NCI-H1092 (cell line): Measurements from ENCODE around the gene BMP2K.

Experiments used
- DNase-seq: peaks from one replicate; lab custom pipeline; 2025; lab: John Stamatoyannopoulos, UW

The BMP2K gene

GRCh38 chr4:78764498-78764961 lies 11.6 kb upstream of the BMP2K start:
- no peak for DNase-seq

- DNase-seq: no peak
Measured at GRCh38 chr4:78765432-78766006, 10.6 kb upstream of the BMP2K start.

- no peak for DNase-seq
Measured at GRCh38 chr4:78766026-78766425, 10.1 kb upstream of the BMP2K start.

- no peak for DNase-seq
Measured at GRCh38 chr4:78766650-78767049, 9.5 kb upstream of the BMP2K start.

DNA sequence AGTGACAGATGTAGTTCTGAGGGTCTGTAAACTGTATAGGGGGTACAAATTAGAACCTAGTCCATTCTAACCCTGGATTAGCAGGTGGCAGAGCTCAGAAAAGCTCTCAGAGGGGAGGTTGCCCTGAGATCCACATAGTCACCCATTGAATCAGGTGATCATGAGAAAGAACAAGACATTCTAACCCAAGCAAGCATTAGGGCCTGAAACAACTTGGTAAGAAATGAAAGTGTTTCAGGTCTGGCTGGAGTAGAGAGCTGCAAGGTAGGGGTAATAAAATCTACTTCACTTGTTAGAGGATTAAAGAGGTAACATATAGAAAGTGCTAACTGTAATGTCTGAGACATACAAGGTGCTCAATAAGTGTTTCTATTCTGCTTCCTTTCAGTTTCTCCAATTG lies 8.8 kb upstream of the BMP2K start:
- no peak for DNase-seq

DNA sequence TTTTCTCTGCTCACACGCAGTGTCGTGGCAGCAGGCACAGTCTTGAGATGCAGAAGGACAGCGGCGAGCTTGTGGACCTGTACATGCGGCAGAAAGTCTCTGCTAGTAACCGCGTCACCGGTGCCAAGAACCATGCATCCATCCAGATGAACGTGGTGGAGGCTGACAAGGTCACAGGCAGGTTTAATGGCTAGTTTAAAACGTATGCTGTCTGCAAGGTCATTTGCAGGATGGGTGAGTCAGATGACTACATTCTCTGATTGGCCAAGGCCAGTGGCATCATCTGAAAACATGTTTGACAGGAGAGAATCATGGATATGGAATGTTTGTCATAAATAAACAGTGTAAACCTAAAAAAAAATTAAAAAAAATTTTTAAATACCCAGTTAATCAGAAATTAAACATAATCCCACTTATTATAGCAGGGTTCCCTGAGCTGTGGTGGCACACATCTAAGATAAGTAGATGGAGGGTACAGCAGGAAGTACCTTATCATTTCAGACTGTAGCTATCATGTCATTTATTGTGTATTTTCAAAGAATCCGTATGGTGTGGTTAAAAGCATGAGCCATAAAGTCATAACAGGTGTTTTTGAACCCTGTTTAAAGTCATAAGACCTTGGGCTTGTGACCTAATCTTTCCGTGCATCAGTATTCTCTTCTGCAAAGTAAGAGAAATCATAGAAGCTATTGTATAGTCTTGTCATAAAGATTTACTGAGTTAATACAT lies 7.5 kb upstream of the BMP2K start:
- no peak for DNase-seq

- no peak for DNase-seq
Measured at GRCh38 chr4:78770091-78770642, 6.0 kb upstream of the BMP2K start.

DNA sequence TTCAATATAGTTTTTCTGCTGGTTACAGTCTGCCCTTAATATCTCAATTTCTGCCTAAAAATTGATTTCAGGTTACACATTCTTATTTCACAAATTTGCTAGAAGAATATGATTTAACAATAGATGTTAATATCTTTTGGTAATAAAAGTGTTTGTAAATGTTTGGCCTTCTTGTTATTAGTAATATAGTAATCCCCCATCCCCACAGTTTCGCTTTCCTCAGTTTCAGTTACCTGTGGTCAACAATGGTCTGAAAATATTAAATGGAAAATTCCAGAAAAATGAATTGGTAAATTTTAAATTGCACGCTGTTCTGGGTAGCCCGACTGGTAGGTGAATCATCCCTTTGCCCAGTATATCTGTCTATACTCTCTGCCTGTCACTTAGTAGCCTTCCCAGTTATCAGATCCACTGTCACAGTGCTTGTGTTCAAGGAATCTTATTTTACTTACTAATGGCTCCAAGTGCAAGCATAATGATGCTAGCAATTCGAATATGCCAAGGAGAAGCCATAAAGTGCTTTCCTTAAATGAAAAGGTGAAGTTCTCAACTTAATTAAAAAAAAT lies 3.5 kb upstream of the BMP2K start:
- no peak for DNase-seq

DNA sequence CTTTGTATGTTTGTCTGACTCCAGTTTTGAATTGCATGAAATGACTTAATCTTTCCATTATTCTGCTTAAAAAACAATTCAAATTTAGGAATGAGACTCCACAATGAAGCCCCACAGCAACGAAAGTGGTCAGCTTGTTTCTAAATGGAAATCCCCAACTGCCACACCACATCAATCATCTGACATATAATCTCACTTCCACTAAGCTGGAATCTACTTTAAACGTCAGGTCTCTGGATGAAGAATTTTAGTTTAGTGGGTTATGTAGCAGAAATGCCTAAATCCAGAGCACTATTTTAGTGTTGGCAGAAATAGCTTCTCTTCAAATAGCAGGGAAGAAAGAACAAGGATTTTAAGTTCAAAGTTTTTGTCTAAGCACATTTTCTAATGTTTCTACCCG lies 1.7 kb upstream of the BMP2K start:
- no peak for DNase-seq

DNA sequence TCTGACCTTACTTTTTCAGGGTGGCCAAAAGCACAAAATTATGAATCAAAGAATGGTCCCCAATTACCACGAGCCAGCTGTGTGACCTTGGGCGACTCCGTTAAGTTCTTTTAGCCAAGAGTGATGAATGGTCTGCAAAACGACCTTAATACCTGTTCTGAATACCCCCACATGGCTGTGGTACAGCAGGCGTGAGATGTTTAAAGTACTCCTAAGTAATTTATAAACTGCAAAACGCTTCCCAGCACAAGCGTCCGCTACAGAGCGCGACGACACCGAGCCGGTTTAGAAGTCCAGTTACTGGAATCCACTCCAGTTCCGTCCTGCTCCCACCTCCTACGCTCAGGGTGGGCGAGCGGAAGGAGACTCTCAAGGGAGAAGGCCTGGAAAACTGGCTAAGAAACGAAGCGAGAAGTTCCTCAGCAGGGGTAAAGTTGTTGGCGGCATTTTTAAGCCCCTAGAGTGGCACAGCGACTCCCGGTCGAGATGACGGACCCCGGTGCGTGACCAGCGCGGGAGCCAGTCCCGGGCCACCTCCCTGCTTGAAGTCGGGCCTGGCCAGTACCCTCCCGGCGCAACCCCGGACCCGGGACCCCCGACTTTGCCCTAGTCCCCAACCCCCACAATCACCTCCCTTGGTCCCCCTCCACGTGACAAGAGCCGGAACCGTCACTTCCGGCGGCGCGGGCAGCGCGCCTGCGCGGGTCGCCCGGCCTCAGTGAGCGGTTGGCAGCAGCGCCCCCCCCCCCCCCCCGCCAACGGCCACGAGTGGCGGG lies 659 bp upstream of the BMP2K start:
- peak; percentile 64 for DNase-seq

DNA sequence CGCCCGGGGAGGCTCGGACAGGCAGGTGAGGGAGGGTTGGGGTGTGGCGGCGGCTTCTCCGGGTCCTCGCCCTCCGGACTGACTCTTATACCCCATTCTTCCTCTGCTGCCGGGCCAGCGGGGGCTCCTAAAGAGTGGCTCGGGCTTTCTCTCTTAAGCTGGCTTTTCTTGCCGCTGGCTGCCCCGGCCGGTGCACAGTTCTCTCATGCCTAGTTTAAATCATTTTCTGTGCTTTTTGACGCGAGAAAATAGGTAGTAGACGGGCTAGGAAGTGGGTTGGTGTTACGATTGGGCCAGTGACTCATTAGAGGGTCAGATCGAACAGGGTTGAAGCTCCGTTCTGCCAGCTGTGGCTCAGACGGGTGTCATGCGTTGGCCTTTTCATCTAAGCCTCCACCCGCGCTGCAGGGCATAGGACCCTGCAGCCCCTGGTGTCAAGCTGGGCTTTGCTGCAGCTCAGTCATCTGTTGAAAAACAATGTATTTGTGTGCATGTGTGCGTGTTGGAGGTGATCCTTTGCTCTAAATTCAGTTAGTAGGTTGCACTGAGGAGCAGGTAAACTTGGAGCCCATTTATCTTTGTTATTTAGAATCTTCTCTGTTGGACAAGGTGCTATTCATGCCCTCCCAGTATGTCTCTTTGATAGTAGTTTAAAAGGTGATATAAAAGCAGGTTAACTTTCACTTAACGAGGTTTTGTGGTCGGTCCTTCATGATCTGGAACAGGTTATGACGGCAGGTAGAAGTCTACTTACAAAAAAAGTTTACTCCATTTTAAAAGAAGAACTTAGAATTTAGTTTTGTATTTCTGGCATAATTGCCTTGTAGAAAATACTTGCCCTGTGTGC lies 802 bp downstream of the BMP2K start:
- peak; percentile 34 for DNase-seq

GRCh38 chr4:78777576-78777940 lies 1.4 kb downstream of the BMP2K start:
- no peak for DNase-seq

GRCh38 chr4:78778530-78778929 lies 2.4 kb downstream of the BMP2K start:
- DNase-seq: no peak

- no peak for DNase-seq
Measured at GRCh38 chr4:78779280-78779679, 3.1 kb downstream of the BMP2K start.

GRCh38 chr4:78780093-78780492 lies 3.9 kb downstream of the BMP2K start:
- no peak for DNase-seq

DNA sequence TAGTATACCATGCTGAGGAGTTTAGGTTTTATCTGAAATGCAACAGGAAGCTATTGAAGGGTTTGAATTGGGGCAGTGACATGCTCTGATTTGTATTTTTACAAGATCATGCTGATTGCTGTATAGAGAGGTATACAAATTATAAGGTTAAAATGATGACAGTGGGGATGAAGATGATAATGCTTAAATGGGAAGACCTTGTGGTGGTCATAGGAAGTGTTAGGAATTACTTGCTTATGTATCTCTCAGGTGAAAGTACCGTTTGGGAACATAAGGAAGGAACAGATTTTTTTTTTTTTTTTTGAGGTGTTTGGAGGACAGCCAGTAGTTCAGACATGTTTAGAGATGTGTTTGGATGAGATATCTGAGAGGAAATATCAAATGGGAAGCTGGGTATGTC lies 5.0 kb downstream of the BMP2K start:
- no peak for DNase-seq

GRCh38 chr4:78781924-78782323 lies 5.8 kb downstream of the BMP2K start:
- no peak for DNase-seq

GRCh38 chr4:78784236-78784865 lies 8.2 kb downstream of the BMP2K start:
- no peak for DNase-seq

DNA sequence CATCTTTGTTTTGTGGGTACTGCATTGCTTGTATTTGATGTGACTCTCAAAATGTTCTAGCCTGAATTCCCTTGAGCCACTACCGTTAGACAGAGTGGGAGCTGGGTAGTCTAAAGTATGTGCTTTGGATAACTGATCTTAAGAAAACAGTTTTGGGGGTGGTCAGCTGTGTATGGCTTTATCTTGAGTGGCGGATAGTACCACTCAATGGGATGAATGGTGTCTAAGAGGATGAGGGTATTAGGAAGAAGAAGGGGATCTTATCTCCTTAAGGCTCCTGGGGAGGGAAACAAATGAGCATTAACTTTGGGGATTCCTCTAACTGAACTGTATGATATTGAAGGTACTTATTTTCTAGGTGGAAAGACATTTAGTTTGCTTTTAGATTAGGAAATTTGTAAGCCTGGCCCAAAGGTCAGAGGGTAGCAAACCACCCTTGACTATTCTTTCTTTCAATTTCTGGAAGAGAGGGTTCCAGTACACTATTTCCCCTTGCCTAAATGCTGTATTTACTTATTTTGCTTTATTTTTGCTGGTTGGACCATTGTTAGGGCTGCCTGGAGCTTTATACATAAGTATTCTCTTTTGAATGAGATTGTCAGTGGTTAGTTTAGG lies 11.3 kb downstream of the BMP2K start:
- DNase-seq: no peak

GRCh38 chr4:78788007-78788889 lies 12.1 kb downstream of the BMP2K start:
- DNase-seq: no peak
